Calu3 (cell line): ENCODE results near the gene GREM1. TPM values are rescaled to one million over a fixed set of nuclear protein-coding genes. Genes with fewer than 3 reads are reported as not detected.

ENCODE experiments used
- BruUV-seq: library from RNA; stranded (reverse); fragments of 400-500 nt; replicated peaks from 2 replicates; lab custom pipeline; 2021; lab: Mats Ljungman, UMichigan
- CTCF ChIA-PET: fragments of 300-600 bp; sonication (Branson Sonifier 250); formaldehyde crosslinking; loops from one replicate; lab custom pipeline; 2022; ENCODE audit warnings: antibody characterized with exemption; lab: Charles Lee
- DNase-seq: peaks from one replicate; pipeline ENCODE4 v3.0.0; 2022
- H3K27ac Mint-ChIP-seq: one replicate; pipeline ENCODE4 v1.8.0; 2022; ENCODE audit warnings: mixed read lengths; ENCODE audit not compliant: unreplicated experiment
- H3K27me3 Mint-ChIP-seq: one replicate; pipeline ENCODE4 v1.8.0; 2022; ENCODE audit warnings: mixed read lengths; ENCODE audit not compliant: unreplicated experiment
- H3K36me3 Mint-ChIP-seq: one replicate; pipeline ENCODE4 v1.8.0; 2022; ENCODE audit warnings: mild to moderate bottlenecking, moderate library complexity, mixed read lengths; ENCODE audit not compliant: insufficient read depth, unreplicated experiment
- H3K4me1 Mint-ChIP-seq: one replicate; pipeline ENCODE4 v1.8.0; 2022; ENCODE audit warnings: mild to moderate bottlenecking, low read depth, mixed read lengths; ENCODE audit not compliant: unreplicated experiment
- H3K4me3 Mint-ChIP-seq: one replicate; pipeline ENCODE4 v1.8.0; 2022; ENCODE audit warnings: mild to moderate bottlenecking, low read depth, moderate library complexity, mixed read lengths; ENCODE audit not compliant: unreplicated experiment
- H3K9me3 Mint-ChIP-seq: one replicate; pipeline ENCODE4 v1.8.0; 2022; ENCODE audit warnings: low read depth, mixed read lengths; ENCODE audit not compliant: unreplicated experiment
- intact Hi-C: fragments of 100-400 bp; cut with micrococcal nuclease; formaldehyde crosslinking; loops from one replicate; pipeline ENCODE4 v1.10.0; 2022; ENCODE audit not compliant: unreplicated experiment
- total RNA-seq: library from RNA; stranded (reverse); gene quantifications from 2 replicates; pipeline ENCODE4 v1.2.3, GENCODE V29; 2022
- TF ChIP-seq, protein P1 (sequence below): fragments of 200-600 bp; IDR thresholded peaks from one replicate; pipeline ENCODE4 v1.8.0; 2022; ENCODE audit warnings: antibody characterized with exemption; ENCODE audit not compliant: unreplicated experiment

Gene GREM1
- total RNA-seq, 1 experiment from 2014 or later = not detected

DNA sequence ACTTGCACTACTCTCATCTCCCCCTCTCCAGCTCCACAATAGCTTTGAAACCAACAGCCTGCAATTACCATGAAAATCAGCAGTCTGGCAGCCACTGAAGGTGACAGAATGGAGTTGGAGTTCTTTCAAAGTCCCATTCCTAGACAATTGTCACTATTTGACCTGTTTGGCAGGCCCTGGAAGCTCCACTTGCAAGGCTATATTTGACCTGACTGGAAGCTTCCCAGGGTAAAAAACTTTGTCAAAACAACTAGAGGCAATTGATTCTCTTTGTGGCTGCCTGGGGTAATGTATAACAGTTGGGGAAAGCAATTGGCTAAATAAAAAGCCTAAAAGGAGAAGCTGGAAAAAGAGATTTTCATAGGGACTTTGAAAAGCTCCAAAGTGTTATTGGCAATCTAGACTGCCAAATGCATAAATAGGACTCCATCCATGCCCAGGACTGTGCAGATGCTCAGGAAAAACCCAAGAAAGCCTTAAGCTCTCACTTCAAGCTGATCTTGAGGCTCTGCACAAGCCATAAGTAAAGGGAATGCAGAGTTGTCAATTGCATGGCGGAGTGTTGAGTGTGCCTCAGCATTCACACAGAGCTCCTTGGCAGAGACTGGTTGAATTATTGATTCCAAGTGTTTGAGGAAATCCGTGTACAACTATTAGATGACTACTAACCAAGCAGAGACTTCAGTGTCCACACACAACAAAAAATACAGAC lies 18.3 kb downstream of the GREM1 start:
- Mint-ChIP-seq H3K27me3 (no peaks in the 10 kb centered on the region), H3K4me1 (peaks cover 2% of the 10 kb centered on the region), H3K27ac (no peak overlapping the region), H3K36me3 (no peaks in the 10 kb centered on the region), H3K9me3 (no peaks in the 10 kb centered on the region), H3K4me3 (no peak overlapping the region)
- intact Hi-C loops = no loop called here
- CTCF ChIA-PET = no interaction called here
- TF ChIP-seq, protein P1, sequence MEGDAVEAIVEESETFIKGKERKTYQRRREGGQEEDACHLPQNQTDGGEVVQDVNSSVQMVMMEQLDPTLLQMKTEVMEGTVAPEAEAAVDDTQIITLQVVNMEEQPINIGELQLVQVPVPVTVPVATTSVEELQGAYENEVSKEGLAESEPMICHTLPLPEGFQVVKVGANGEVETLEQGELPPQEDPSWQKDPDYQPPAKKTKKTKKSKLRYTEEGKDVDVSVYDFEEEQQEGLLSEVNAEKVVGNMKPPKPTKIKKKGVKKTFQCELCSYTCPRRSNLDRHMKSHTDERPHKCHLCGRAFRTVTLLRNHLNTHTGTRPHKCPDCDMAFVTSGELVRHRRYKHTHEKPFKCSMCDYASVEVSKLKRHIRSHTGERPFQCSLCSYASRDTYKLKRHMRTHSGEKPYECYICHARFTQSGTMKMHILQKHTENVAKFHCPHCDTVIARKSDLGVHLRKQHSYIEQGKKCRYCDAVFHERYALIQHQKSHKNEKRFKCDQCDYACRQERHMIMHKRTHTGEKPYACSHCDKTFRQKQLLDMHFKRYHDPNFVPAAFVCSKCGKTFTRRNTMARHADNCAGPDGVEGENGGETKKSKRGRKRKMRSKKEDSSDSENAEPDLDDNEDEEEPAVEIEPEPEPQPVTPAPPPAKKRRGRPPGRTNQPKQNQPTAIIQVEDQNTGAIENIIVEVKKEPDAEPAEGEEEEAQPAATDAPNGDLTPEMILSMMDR = no peak
- BruUV-seq = no TSS peak
- no peak for DNase-seq

DNA sequence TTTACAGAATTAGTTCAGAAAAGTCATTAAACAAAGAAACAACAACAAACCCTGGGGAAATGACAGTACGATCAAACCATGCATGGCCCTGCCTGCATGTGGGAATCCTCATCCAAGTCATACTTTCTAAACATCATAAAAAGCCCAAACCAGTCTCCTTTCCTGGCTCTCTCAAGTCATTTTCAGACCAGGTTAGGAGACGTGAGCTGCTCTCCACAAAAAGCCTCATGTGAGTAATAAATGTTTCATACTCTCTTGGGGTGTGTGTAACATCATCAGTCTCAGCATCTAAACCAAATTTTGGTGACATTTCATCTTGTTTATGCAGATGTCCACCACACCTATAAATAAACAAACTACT lies 18.9 kb downstream of the GREM1 start:
- no TSS peak for BruUV-seq
- H3K9me3 Mint-ChIP-seq = no peaks in the 10 kb centered on the region
- TF ChIP-seq, protein P1 = no peak
- intact Hi-C loops = no loop called here
- DNase-seq = no peak
- no peaks in the 10 kb centered on the region for H3K36me3 Mint-ChIP-seq
- H3K27me3 Mint-ChIP-seq = no peaks in the 10 kb centered on the region
- H3K4me1 Mint-ChIP-seq = no peaks in the 10 kb centered on the region
- H3K4me3 Mint-ChIP-seq = no peak overlapping the region
- no peak overlapping the region for H3K27ac Mint-ChIP-seq
- CTCF ChIA-PET = no interaction called here

DNA sequence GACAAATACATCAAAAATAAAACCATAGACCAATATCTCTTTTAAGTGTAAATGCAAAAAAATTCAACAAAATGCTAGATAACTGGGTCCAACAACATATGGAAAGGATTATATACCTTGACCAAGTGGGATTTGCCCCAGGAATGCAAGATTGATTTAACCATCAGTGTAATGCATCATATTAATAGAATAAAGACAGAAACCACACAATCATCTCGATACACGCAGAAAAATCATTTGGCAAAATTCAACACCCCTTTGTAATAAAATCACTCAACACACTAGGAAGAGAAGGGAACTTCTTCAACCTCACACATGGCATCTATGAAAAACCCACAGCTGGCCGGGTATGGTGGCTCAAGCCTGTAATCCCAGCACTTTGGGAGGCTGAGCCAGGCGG lies 19.5 kb downstream of the GREM1 start:
- CTCF ChIA-PET = no interaction called here
- H3K36me3 Mint-ChIP-seq = no peaks in the 10 kb centered on the region
- TF ChIP-seq, protein P1 = no peak

DNA sequence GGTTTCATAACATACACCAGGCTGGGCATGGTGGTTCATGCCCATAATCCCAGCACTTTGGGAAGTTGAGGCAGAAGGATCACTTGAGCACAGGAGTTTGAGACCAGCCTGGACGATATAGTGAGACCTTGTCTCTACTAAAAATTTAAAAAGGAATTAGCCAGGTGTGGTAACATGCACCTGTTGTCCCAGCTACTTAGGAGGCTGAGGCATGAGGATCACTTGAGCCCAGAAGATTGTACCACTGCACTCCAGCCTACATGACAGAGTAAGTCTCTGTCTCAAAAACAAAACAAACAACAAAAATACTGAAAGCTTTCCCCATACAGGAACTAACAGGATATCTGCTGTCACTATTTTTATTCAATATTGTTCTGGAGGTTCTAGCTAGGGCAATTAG lies 20.9 kb downstream of the GREM1 start:
- no peaks in the 10 kb centered on the region for H3K36me3 Mint-ChIP-seq
- H3K4me1 Mint-ChIP-seq = no peaks in the 10 kb centered on the region

More for the DNA sequence above, 19.5 kb downstream of the GREM1 start:
- Mint-ChIP-seq H3K27me3 (no peaks in the 10 kb centered on the region), H3K4me3 (no peak overlapping the region), H3K9me3 (no peaks in the 10 kb centered on the region), H3K4me1 (no peaks in the 10 kb centered on the region), H3K27ac (no peak overlapping the region)
- no TSS peak for BruUV-seq
- intact Hi-C loops = no loop called here
- DNase-seq = no peak

More for the DNA sequence above, 20.9 kb downstream of the GREM1 start:
- CTCF ChIA-PET = no interaction called here
- intact Hi-C loops = no loop called here
- BruUV-seq = no TSS peak
- Mint-ChIP-seq H3K4me3 (no peak overlapping the region), H3K9me3 (no peaks in the 10 kb centered on the region), H3K27ac (no peak overlapping the region), H3K27me3 (no peaks in the 10 kb centered on the region)
- no peak for DNase-seq
- TF ChIP-seq, protein P1 = no peak
